Astrocyte of the spinal cord (primary cell): ENCODE data around the gene GRIN2A.
"Not testable (repeated sequence)": the region's sequence is repeated elsewhere in the genome, so short reads cannot be mapped to it uniquely, and the experiment has no call there.

Experiments
- DNase-seq: peaks from one replicate; pipeline ENCODE4 v3.0.0; 2011; ENCODE audit warnings: low read depth, low spot score
- H3K4me3 ChIP-seq: 2 replicates; pipeline ENCODE4 v1.5.1; 2011; ENCODE audit warnings: low read depth, mild to moderate bottlenecking, low read length, moderate library complexity
- CTCF ChIP-seq: IDR thresholded peaks from 2 replicates; pipeline ENCODE4 v1.5.1; 2012; ENCODE audit warnings: low read depth, mild to moderate bottlenecking, low read length, inconsistent platforms
- in situ Hi-C: cut with HindIII; loops from 2 replicates; pipeline ENCODE4 v1.10.0; 2017; ENCODE audit warnings: low sequenced_read_pairs

The GRIN2A gene

GRCh38 chr16:9885467-9885866 is 296.8 kb downstream of the GRIN2A start:
- no peak for TF ChIP-seq CTCF
- H3K4me3 ChIP-seq = no peak overlapping the region
- no peak for DNase-seq
- in situ Hi-C loops = no loop called here

- DNase-seq, in situ Hi-C loops, H3K4me3 ChIP-seq: not testable (repeated sequence)
These were observed 306.2 kb downstream of the GRIN2A start for GRCh38 chr16:9875981-9876380.

- no peak for DNase-seq
- in situ Hi-C loops = no loop called here
- no peak for TF ChIP-seq CTCF
- no peak overlapping the region for H3K4me3 ChIP-seq
These were observed 308.0 kb downstream of the GRIN2A start for GRCh38 chr16:9874219-9874618.

GRCh38 chr16:9870962-9871361 is 311.3 kb downstream of the GRIN2A start:
- in situ Hi-C loops = no loop called here
- no peak for DNase-seq
- no peak for TF ChIP-seq CTCF
- H3K4me3 ChIP-seq = no peak overlapping the region

- TF ChIP-seq CTCF = no peak
- in situ Hi-C loops = no loop called here
- DNase-seq = no peak
- no peak overlapping the region for H3K4me3 ChIP-seq
These were observed 312.5 kb downstream of the GRIN2A start for GRCh38 chr16:9869776-9870175.

GRCh38 chr16:9868606-9869149 is 313.6 kb downstream of the GRIN2A start:
- in situ Hi-C loops = no loop called here
- no peak overlapping the region for H3K4me3 ChIP-seq
- DNase-seq = no peak
- TF ChIP-seq CTCF = no peak

GRCh38 chr16:9867176-9867575 is 315.1 kb downstream of the GRIN2A start:
- TF ChIP-seq CTCF = no peak
- DNase-seq = no peak
- in situ Hi-C loops = no loop called here
- no peak overlapping the region for H3K4me3 ChIP-seq
